T-cell (primary cell): ENCODE measurements around the gene ARID2. TPM values are rescaled to one million over a fixed set of nuclear protein-coding genes. Genes with fewer than 3 reads are reported as not detected.

ENCODE experiments used
- ATAC-seq, 4 experiments: fragments of 200-7000 bp in 3 of 4; fragments of 150-1000 bp in 1 of 4; cut with Tn5 transposase; replicated peaks in 1 of 4; 1 replicate in 3 of 4; 2 replicates in 1 of 4; pipeline ENCODE4 v1.10.0; 2021; ENCODE audit warnings: moderate library complexity in 3 of 4, mild to moderate bottlenecking in 2 of 4, moderate number of reproducible peaks in 1 of 4
- CTCF ChIA-PET, 2 donors: fragments of 300-600 bp; sonication (Branson Sonifier 250); formaldehyde crosslinking; loops; one replicate each; lab custom pipeline; 2022; ENCODE audit warnings: antibody characterized with exemption in 2 of 2; lab: Charles Lee
- POLR2A ChIA-PET, 2 donors: fragments of 300-600 bp; sonication (Branson Sonifier 250); formaldehyde crosslinking; loops; one replicate each; lab custom pipeline; 2022; ENCODE audit warnings: antibody characterized with exemption in 2 of 2; lab: Charles Lee
- DNase-seq, 35 experiments: peaks; one replicate each; pipeline versions ENCODE4 v3.0.0 to v3.0.0-alpha.2; 2013 to 2023
- H3K27ac ChIP-seq: one replicate; pipeline ENCODE4 v1.5.1; 2013; ENCODE audit warnings: low read length
- H3K27me3 ChIP-seq, 2 experiments: replicated peaks in 1 of 2; 1 replicate in 1 of 2; 2 replicates in 1 of 2; pipeline versions ENCODE4 v1.6.1 to v1.7.0; 2013; ENCODE audit warnings: low read length in 1 of 2, mixed read lengths in 1 of 2; ENCODE audit not compliant: control insufficient read depth in 2 of 2, insufficient read depth in 2 of 2; ENCODE audit errors: extremely low read depth in 1 of 2
- H3K36me3 ChIP-seq, 2 donors: 1 replicate in 1 of 2; 2 replicates in 1 of 2; pipeline versions ENCODE4 v1.6.1 to v1.7.0; 2013; ENCODE audit warnings: low read length in 1 of 2; ENCODE audit not compliant: control insufficient read depth in 2 of 2, insufficient read depth in 1 of 2; ENCODE audit errors: extremely low read depth in 1 of 2
- H3K4me1 ChIP-seq, 2 experiments: 1 replicate in 1 of 2; 2 replicates in 1 of 2; pipeline versions ENCODE4 v1.6.1 to v1.7.0; 2013; ENCODE audit warnings: low read length in 2 of 2, mixed read lengths in 1 of 2; ENCODE audit not compliant: insufficient read depth in 2 of 2, control insufficient read depth in 1 of 2; ENCODE audit errors: extremely low read depth in 1 of 2
- H3K4me3 ChIP-seq, 2 donors: 1 replicate in 1 of 2; 2 replicates in 1 of 2; pipeline versions ENCODE4 v1.5.1 to v1.7.0; 2013; ENCODE audit warnings: mild to moderate bottlenecking in 2 of 2, low read length in 1 of 2, moderate library complexity in 1 of 2; ENCODE audit not compliant: control insufficient read depth in 1 of 2; ENCODE audit errors: extremely low read depth in 1 of 2
- H3K9me3 ChIP-seq: 2 replicates; pipeline ENCODE4 v1.7.0; 2013
- H3K27ac Mint-ChIP-seq, 2 donors: one replicate each; pipeline ENCODE4 v1.8.0; 2020 to 2021; ENCODE audit warnings: mild to moderate bottlenecking in 2 of 2, mixed read lengths in 2 of 2
- H3K27me3 Mint-ChIP-seq, 2 donors: one replicate each; pipeline ENCODE4 v1.8.0; 2021 to 2022; ENCODE audit warnings: mixed read lengths in 2 of 2
- H3K36me3 Mint-ChIP-seq: one replicate; pipeline ENCODE4 v1.8.0; 2021; ENCODE audit warnings: mixed read lengths
- H3K4me1 Mint-ChIP-seq, 3 donors: one replicate each; pipeline ENCODE4 v1.8.0; 2020 to 2022; ENCODE audit warnings: mixed read lengths in 3 of 3, mild to moderate bottlenecking in 1 of 3
- H3K4me3 Mint-ChIP-seq, 3 donors: one replicate each; pipeline ENCODE4 v1.8.0; 2020 to 2022; ENCODE audit warnings: mild to moderate bottlenecking in 3 of 3, mixed read lengths in 3 of 3, moderate library complexity in 3 of 3
- H3K9me3 Mint-ChIP-seq, 3 donors: one replicate each; pipeline ENCODE4 v1.8.0; 2020 to 2022; ENCODE audit warnings: mixed read lengths in 3 of 3
- WGBS: methylation state at CpG from one replicate; pipeline ENCODE4 v1.1.5; 2013; ENCODE audit warnings: missing lambda C conversion rate; ENCODE audit not compliant: insufficient coverage; 5-methylcytosine and 5-hydroxymethylcytosine counted together
- total RNA-seq, 35 experiments: library from RNA in 6 of 35; stranded (reverse) in 6 of 35; fragments of 120-200 nt in 1 of 35; gene quantifications; one replicate each; pipeline versions ENCODE4 v1.2.1 to v1.2.4 and lab custom pipeline; 2013 to 2026

Gene ARID2
- total RNA-seq, 5 donors from 2014 or later (not counting 1 experiment from before 2014, with no cell fraction given), result 40.2 to 67.6 (median 43.7) TPM

DNA sequence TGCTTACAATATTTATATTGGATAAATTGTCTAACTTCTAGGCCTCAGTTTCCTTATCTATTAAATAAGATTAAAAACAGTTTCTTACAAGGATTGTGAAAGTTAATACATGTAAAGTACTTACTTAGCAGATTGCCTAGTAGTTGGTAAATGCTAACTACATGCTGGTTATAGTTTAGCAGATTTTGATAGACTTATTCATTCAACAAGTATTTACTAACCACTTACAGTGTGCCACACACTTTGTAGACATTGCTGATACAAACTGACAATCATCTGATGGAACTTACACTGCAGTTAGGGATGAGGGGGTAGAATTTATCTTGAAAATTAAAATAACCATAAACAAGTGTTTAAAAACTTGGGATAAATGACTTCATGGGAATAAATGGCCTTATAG, 50.4 kb downstream of the ARID2 start:
- H3K36me3 Mint-ChIP-seq, result no peaks in the 10 kb centered on the region

DNA sequence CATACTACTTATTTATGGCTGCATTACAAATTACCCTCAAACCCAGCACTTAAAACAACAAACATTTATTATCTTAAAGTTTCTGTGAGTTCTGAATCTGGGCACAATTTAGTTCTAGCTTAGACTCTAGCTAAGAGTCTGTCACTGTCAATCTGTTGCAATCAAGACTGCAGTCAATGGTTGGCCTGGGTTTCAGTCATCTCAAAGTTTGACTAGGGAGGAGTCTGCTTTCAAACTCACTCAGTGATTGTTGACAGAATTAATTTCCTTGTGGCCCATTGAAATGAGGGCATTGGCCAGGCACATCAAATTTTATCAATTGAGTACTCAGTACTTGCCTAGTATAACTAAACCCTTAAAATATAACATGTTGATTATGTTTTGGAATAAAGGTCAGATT, 51.6 kb downstream of the ARID2 start:
- Mint-ChIP-seq H3K27me3 (no peaks in the 10 kb centered on the region), H3K27ac (no peak overlapping the region), H3K4me1 (peaks cover 15 to 23% (median 18%) of the 10 kb centered on the region in 3 donors), H3K4me3 (no peak overlapping the region), H3K9me3 (no peaks in the 10 kb centered on the region), H3K36me3 (no peaks in the 10 kb centered on the region)
- no peak for ATAC-seq
- Histone ChIP-seq H3K27me3 (no peaks in the 10 kb centered on the region), H3K4me1 (no peaks in the 10 kb centered on the region), H3K27ac (no peak overlapping the region), H3K4me3 (no peak overlapping the region), H3K36me3 (no peaks in the 10 kb centered on the region), H3K9me3 (no peaks in the 10 kb centered on the region)
- ChIA-PET POLR2A (interaction anchor here in 1 of 2 donors (0.5 kb wide), 1 partner anchor 123 kb away, joined by 3 read pairs; no protein-coding TSS in a partner anchor), CTCF (interaction anchor here in 1 of 2 donors (0.8 kb wide), 1 partner anchor 9 kb away, joined by 3 read pairs; no protein-coding TSS in a partner anchor)
- DNase-seq, result no peak

More for the DNA sequence above, 50.4 kb downstream of the ARID2 start:
- H3K9me3 Mint-ChIP-seq, result no peaks in the 10 kb centered on the region
- Histone ChIP-seq H3K4me3 (no peak overlapping the region), H3K9me3 (no peaks in the 10 kb centered on the region), H3K36me3 (no peaks in the 10 kb centered on the region), H3K4me1 (no peaks in the 10 kb centered on the region), H3K27ac (no peak overlapping the region), H3K27me3 (no peaks in the 10 kb centered on the region)
- DNase-seq (no peak), ATAC-seq (no peak)
- ChIA-PET POLR2A (interaction anchor here in 1 of 2 donors (0.6 kb wide), 1 partner anchor 1565 kb away, joined by 3 read pairs; no protein-coding TSS in a partner anchor), CTCF (no interaction called here)
- no peaks in the 10 kb centered on the region for H3K27me3 Mint-ChIP-seq
- no peak overlapping the region for H3K4me3 Mint-ChIP-seq
- peaks cover 17 to 28% (median 23%) of the 10 kb centered on the region in 3 donors for H3K4me1 Mint-ChIP-seq
- H3K27ac Mint-ChIP-seq, result no peak overlapping the region

DNA sequence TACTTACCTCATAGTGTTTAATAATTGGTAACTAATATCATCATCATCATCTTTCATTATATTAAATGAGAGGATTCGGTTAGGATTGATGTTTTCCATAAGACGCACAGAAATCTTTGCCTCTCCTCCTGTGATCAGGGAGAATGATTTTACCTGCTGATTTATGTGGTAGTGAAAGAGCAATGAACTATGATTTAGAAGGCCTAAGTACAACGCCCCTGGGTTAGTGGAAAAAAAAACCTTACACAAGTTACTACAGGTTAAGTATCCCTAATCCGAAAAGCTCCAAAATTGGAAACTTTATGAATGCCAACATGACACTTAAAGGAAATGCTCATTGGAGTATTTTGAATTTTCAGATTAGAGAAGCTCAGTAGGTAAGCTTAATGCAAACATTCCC, 55.8 kb downstream of the ARID2 start:
- WGBS, result no CpG with 5 or more reads among the region's 4 CpGs
- Histone ChIP-seq H3K27me3 (no peaks in the 10 kb centered on the region), H3K4me1 (no peaks in the 10 kb centered on the region), H3K9me3 (no peaks in the 10 kb centered on the region), H3K27ac (no peak overlapping the region), H3K4me3 (no peak overlapping the region), H3K36me3 (no peaks in the 10 kb centered on the region)
- DNase-seq (no peak), ATAC-seq (no peak)
- no peaks in the 10 kb centered on the region for H3K36me3 Mint-ChIP-seq
- ChIA-PET POLR2A (no interaction called here), CTCF (interaction anchor here in 1 of 2 donors (1.4 kb wide), 1 partner anchor 13 kb away, joined by 3 read pairs; no protein-coding TSS in a partner anchor)
- H3K27me3 Mint-ChIP-seq, result no peaks in the 10 kb centered on the region
- no peak overlapping the region for H3K27ac Mint-ChIP-seq
- no peaks in the 10 kb centered on the region for H3K9me3 Mint-ChIP-seq
- H3K4me1 Mint-ChIP-seq, result peaks cover 21 to 32% (median 28%) of the 10 kb centered on the region in 3 donors
- no peak overlapping the region for H3K4me3 Mint-ChIP-seq

DNA sequence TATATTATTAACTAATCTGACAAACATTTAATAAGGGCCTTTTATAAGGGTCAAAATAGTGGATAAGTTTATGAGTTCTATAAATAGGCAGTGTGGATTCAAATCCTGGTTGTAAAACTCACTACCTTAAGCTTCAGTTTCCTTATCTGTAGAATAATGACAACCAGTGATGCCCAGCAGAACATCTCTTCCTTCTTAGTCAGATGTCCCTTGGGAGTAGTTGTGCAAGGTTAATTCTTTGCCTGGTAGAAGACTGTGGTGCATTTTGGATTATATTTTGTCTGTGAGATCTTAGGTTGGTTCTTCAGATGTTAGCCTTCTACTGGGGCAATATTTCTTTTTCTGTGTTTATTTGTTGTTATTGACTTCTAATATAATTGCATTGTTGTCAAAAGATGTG, 59.5 kb downstream of the ARID2 start:
- Histone ChIP-seq H3K4me1 (no peaks in the 10 kb centered on the region), H3K9me3 (no peaks in the 10 kb centered on the region), H3K4me3 (no peak overlapping the region), H3K27ac (no peak overlapping the region), H3K27me3 (no peaks in the 10 kb centered on the region), H3K36me3 (no peaks in the 10 kb centered on the region)
- Mint-ChIP-seq H3K9me3 (no peaks in the 10 kb centered on the region), H3K4me3 (no peak overlapping the region), H3K27ac (peak overlapping the region in 1 of 2 donors; percentile 16), H3K4me1 (peaks cover 29 to 42% (median 36%) of the 10 kb centered on the region in 3 donors), H3K27me3 (no peaks in the 10 kb centered on the region), H3K36me3 (peaks cover 3% of the 10 kb centered on the region)
- ChIA-PET POLR2A (interaction anchor here in 1 of 2 donors (0.5 kb wide), 1 partner anchor 226 kb away, joined by 3 read pairs; no protein-coding TSS in a partner anchor), CTCF (no interaction called here)
- DNase-seq (no peak), ATAC-seq (no peak)

DNA sequence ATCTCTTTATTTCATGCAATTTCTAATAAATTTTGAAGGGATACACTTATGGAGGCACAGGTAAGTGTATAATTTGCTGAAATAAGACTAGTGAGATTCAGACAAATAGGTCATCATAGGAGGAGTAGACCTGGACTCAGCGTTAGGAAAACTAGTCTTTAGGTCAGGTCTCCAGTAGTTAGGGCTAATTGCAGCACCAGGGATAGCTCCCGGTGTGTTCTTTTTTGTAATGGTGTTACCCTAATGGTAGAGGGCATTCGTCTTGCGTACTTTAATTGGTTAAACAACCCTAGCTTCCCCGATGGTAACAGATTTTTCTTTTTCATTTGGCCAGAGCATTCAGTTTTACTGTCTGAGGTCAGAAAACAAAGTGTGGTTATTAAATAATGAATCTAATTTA, 64.9 kb downstream of the ARID2 start:
- ChIA-PET POLR2A (interaction anchor here in 1 of 2 donors (0.5 kb wide), 1 partner anchor 31 kb away, joined by 3 read pairs; no protein-coding TSS in a partner anchor), CTCF (interaction anchor here in 1 of 2 donors (0.7 kb wide), 1 partner anchor 1859 kb away, joined by 3 read pairs; no protein-coding TSS in a partner anchor)
- Mint-ChIP-seq H3K36me3 (peaks cover 17% of the 10 kb centered on the region), H3K9me3 (no peaks in the 10 kb centered on the region), H3K4me1 (peaks cover 19 to 32% (median 30%) of the 10 kb centered on the region in 3 donors), H3K4me3 (no peak overlapping the region), H3K27ac (no peak overlapping the region), H3K27me3 (no peaks in the 10 kb centered on the region)
- no peak for DNase-seq
- no peaks in the 10 kb centered on the region for H3K9me3 ChIP-seq
- no peaks in the 10 kb centered on the region for H3K36me3 ChIP-seq
- no peaks in the 10 kb centered on the region for H3K4me1 ChIP-seq
- ATAC-seq, result no peak
- H3K4me3 ChIP-seq, result no peak overlapping the region
- 100% methylated on average over 1 of the region's 5 CpGs for WGBS
- H3K27ac ChIP-seq, result no peak overlapping the region
- H3K27me3 ChIP-seq, result no peaks in the 10 kb centered on the region

DNA sequence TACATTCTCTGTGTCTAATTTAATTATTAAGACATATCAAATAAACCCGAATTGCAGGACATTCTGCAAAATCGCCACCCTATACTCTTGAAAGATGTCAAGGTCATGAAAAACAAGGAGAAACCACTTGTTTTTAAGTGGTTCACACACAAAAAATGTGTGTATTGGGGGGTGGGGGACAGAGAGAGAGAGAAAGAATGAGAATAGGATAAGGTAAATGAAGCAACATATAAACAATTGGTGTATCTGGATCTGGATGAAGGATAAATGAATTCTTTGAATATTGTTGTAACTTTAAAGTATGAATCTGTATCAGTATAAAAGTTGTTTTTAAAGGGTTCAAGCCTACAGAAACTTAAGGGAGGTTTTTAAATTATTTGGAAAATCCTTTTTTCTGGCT, 72.1 kb downstream of the ARID2 start:
- ATAC-seq, result no peak
- no peaks in the 10 kb centered on the region for H3K4me1 ChIP-seq
- no peaks in the 10 kb centered on the region for H3K9me3 ChIP-seq
- H3K4me3 ChIP-seq, result no peak overlapping the region
- H3K36me3 Mint-ChIP-seq, result peaks cover 30% of the 10 kb centered on the region
- no peak overlapping the region for H3K27ac Mint-ChIP-seq
- H3K27me3 ChIP-seq, result no peaks in the 10 kb centered on the region
- no peak for DNase-seq
- no peak overlapping the region for H3K27ac ChIP-seq
- no peak overlapping the region for H3K4me3 Mint-ChIP-seq
- H3K4me1 Mint-ChIP-seq, result peaks cover 44 to 56% (median 51%) of the 10 kb centered on the region in 3 donors
- H3K9me3 Mint-ChIP-seq, result peaks cover 0 to 3% (median 0%) of the 10 kb centered on the region in 3 donors
- ChIA-PET CTCF (no interaction called here), POLR2A (no interaction called here)
- H3K27me3 Mint-ChIP-seq, result no peaks in the 10 kb centered on the region
- WGBS, result no CpG with 5 or more reads among the region's 2 CpGs
- H3K36me3 ChIP-seq, result no peaks in the 10 kb centered on the region
